ENCODE data around the gene CD79A.

GRCh38 chr19:41847351-41848105 lies 29.6 kb upstream of the CD79A start:
- TF ChIP-seq REST (IDR thresholded peaks at IDR 0.05; ENCODE audit: borderline replicate concordance) (no peak), CTCF (IDR thresholded peaks at IDR 0.05; ENCODE audit: poor library complexity, severe bottlenecking) (no peak), EZH2 (IDR thresholded peaks at IDR 0.05; ENCODE audit: borderline replicate concordance, insufficient read depth, low read length, poor library complexity, severe bottlenecking) (no peak), RAD21 (conservative IDR thresholded peaks at IDR 0.05) (no peak), SMC3 (conservative IDR thresholded peaks at IDR 0.05; ENCODE audit: poor library complexity) (no peak), EP300 (conservative IDR thresholded peaks at IDR 0.05; ENCODE audit: poor library complexity, severe bottlenecking) (no peak), POLR2AphosphoS5 (IDR thresholded peaks at IDR 0.05) (no peak)

Data from neural cell (in vitro differentiated cells).